ENCODE results near the gene GPC6. TPM values are rescaled to one million over a fixed set of nuclear protein-coding genes. Genes with fewer than 3 reads are reported as not detected.

GPC6 gene
- total and polyA plus RNA-seq, 10 donors = 0.22 to 9.3 (median 4.5) TPM

DNA sequence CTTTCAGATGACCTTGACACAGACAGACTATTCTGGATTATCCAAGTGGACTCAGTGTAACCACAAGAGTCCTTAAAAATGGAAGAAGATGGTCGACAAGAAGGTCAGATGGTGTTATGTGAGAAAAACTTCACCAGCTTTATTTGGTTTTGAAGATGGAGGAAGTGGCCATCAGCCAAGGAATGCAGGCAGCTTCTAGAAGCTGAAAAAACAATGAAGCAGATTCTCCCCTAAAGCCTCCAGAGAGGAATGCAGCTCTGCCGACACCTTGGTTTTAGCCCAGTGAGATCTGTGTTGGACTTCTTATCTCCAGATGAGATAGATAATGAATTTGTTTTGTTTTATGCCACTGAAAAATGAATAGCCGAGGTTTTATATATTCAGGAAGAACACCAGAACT, 751.4 kb downstream of the GPC6 start:
- Histone ChIP-seq H3K27me3 (replicated peaks in 1 of 7) (no peaks in the 10 kb centered on the region), H3K4me3 (no peak overlapping the region), H3K9me3 (peaks cover 0 to 6% (median 0%) of the 10 kb centered on the region in 8 donors), H3K27ac (no peak overlapping the region), H3K4me1 (no peaks in the 10 kb centered on the region), H3K36me3 (no peaks in the 10 kb centered on the region)
- intact Hi-C loops (cut with DNase I; ENCODE audit: low total_unique reads) = no loop called here
- no peak for DNase-seq
- TF ChIP-seq POLR2A (IDR thresholded peaks at IDR 0.05) (no peak), POLR2AphosphoS5 (IDR thresholded peaks at IDR 0.05) (no peak)
- TF ChIP-seq, protein P1, sequence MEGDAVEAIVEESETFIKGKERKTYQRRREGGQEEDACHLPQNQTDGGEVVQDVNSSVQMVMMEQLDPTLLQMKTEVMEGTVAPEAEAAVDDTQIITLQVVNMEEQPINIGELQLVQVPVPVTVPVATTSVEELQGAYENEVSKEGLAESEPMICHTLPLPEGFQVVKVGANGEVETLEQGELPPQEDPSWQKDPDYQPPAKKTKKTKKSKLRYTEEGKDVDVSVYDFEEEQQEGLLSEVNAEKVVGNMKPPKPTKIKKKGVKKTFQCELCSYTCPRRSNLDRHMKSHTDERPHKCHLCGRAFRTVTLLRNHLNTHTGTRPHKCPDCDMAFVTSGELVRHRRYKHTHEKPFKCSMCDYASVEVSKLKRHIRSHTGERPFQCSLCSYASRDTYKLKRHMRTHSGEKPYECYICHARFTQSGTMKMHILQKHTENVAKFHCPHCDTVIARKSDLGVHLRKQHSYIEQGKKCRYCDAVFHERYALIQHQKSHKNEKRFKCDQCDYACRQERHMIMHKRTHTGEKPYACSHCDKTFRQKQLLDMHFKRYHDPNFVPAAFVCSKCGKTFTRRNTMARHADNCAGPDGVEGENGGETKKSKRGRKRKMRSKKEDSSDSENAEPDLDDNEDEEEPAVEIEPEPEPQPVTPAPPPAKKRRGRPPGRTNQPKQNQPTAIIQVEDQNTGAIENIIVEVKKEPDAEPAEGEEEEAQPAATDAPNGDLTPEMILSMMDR (IDR thresholded peaks at IDR 0.05 in 8 of 11, conservative IDR thresholded peaks at IDR 0.05 in 3 of 11) = no peak
- WGBS, 5 donors = 84 to 90% (median 88%) methylated on average over 3 of the region's 3 CpGs

DNA sequence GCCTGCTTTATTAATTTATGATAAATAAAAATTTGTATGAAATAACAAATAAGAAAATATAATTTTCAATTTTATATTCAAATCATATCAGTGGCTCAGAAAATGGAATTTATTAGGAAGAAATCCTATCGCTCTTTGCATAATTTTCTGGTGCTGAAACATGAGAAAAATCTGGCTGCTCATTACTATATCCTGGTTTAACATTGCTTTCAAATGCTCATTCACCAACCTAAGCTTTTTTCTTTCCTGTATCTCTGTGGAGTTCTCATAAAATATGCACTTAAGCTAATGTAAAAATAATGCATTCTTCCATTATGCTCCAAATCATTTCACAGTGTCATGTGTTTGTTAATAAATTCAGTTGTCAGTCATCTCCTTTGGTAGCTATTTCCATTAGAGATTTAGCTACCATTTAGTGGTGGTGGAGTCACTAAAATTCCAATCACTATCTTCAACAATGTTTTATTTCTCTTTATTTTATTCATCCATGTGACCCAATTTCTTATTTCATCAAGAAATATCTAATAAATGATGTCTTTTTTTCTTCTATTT, 754.9 kb downstream of the GPC6 start:
- 92 to 95% (median 93%) methylated on average over 1 of the region's 1 CpG for WGBS, 5 donors
- Histone ChIP-seq H3K36me3 (no peaks in the 10 kb centered on the region), H3K27ac (no peak overlapping the region), H3K4me3 (no peak overlapping the region), H3K9me3 (peaks cover 0 to 6% (median 0%) of the 10 kb centered on the region in 8 donors), H3K4me1 (no peaks in the 10 kb centered on the region), H3K27me3 (replicated peaks in 1 of 7) (no peaks in the 10 kb centered on the region)
- intact Hi-C loops (cut with DNase I; ENCODE audit: low total_unique reads) = no loop called here
- no peak for DNase-seq
- TF ChIP-seq POLR2AphosphoS5 (IDR thresholded peaks at IDR 0.05) = no peak
- TF ChIP-seq, protein P1 (IDR thresholded peaks at IDR 0.05 in 8 of 11, conservative IDR thresholded peaks at IDR 0.05 in 3 of 11) = no peak
- no peak for TF ChIP-seq POLR2A (IDR thresholded peaks at IDR 0.05)

DNA sequence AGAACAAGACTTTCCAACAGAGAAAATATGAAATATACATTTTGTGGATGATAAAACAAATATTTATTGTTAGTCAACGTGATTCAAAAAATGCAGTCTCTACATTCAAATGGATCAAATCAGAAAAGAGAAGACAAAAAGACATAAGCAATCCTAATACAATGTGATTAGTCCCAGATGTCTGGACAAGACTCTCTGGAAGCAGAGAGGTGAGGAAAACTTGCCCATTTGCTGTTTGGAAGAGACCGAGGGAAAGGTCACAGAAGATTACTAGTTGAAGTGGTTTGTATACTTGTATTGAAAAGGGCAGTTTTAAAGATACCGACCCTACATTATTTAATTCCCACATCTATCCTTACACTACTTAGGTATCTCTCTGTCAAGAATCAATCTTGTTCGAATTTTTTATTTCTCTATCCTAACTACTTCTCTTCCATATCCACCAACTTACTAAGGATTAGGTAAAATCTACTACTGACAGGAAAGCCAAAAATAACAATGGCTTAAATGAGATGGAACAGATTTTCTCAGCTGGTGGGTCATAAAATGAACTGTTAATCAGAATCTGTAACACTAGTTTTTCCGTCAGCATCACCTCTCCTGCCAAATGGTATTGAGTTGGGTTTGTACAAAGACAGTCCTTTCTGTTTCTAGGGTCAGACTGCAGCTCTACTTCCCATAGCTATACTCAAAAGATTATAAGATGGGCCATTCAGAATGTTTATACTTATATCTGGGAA, 755.7 kb downstream of the GPC6 start:
- TF ChIP-seq POLR2A (IDR thresholded peaks at IDR 0.05) (no peak), POLR2AphosphoS5 (IDR thresholded peaks at IDR 0.05) (no peak)
- TF ChIP-seq, protein P1 (IDR thresholded peaks at IDR 0.05 in 8 of 11, conservative IDR thresholded peaks at IDR 0.05 in 3 of 11) = no peak
- Histone ChIP-seq H3K4me1 (no peaks in the 10 kb centered on the region), H3K27ac (no peak overlapping the region), H3K36me3 (no peaks in the 10 kb centered on the region), H3K9me3 (peaks cover 0 to 6% (median 0%) of the 10 kb centered on the region in 8 donors), H3K4me3 (no peak overlapping the region), H3K27me3 (replicated peaks in 1 of 7) (no peaks in the 10 kb centered on the region)
- no peak for DNase-seq
- intact Hi-C loops (cut with DNase I; ENCODE audit: low total_unique reads) = no loop called here
- 81 to 87% (median 84%) methylated on average over 5 of the region's 5 CpGs for WGBS, 5 donors

DNA sequence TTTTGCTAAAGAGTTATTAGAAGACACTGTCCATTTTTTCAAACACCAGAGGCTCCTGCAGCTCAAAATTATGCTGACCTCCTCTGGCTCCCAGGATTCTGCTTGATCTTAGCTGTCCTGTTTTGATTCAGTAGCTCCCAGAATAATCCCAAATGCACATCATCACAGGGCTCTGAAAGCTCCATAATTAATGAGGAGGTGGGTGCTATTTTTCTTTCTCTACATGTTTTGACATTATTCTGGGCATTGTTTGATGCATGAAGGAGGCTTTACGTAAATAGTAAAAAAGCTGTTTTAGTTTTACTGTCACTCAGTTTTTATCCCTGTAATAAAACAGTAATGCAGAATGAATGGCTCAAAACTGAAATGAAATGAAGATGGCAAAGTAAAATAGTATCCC, 757.4 kb downstream of the GPC6 start:
- no peak for DNase-seq
- Histone ChIP-seq H3K4me3 (no peak overlapping the region), H3K27me3 (replicated peaks in 1 of 7) (no peaks in the 10 kb centered on the region), H3K4me1 (no peaks in the 10 kb centered on the region), H3K27ac (no peak overlapping the region), H3K9me3 (no peaks in the 10 kb centered on the region), H3K36me3 (no peaks in the 10 kb centered on the region)
- 85 to 98% (median 92%) methylated on average over 1 of the region's 1 CpG for WGBS, 5 donors
- intact Hi-C loops (cut with DNase I; ENCODE audit: low total_unique reads) = no loop called here
- TF ChIP-seq, protein P1 (IDR thresholded peaks at IDR 0.05 in 8 of 11, conservative IDR thresholded peaks at IDR 0.05 in 3 of 11) = no peak
- TF ChIP-seq POLR2AphosphoS5 (IDR thresholded peaks at IDR 0.05) (no peak), POLR2A (IDR thresholded peaks at IDR 0.05) (no peak)
